GM12892 (cell line): ENCODE results near the gene ANKRD6.

Source experiments
- POLR2A ChIP-seq: IDR thresholded peaks from 2 replicates; pipeline ENCODE4 v1.6.1; 2011; ENCODE audit warnings: low read depth, low read length, control low read depth
- POLR2AphosphoS5 ChIP-seq: IDR thresholded peaks from 2 replicates; pipeline ENCODE4 v1.6.1; 2011; ENCODE audit warnings: low read depth, low read length, control low read depth

DNA sequence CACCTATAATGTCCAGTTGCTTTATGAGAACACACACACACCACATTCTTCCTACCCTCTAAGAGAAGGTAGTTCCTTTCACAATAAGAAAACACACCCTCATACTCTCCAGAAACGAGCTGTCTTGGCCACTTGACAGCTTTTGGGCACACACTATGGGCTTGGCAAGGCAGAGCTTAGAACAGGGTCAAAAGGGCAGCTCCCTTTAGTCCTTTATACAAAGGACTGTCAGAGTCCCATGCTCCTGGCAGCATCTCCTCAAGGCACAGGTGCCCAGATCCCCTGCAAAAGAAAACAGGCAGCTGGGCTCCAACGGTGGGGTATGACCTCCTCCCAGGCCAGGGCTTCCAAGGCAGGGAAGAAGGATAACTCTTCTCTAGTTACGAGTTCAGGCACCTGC lies 210.5 kb downstream of the ANKRD6 start:
- TF ChIP-seq POLR2AphosphoS5, result no peak
- no peak for TF ChIP-seq POLR2A
